ENCODE results near the gene ZNF30.
"Not testable (repeated sequence)": the region's sequence is repeated elsewhere in the genome, so short reads cannot be mapped to it uniquely, and the experiment has no call there.

ZNF30 gene

GRCh38 chr19:34910770-34911169 is 15.9 kb upstream of the ZNF30 start:
- DNase-seq (ENCODE audit: low spot score), result no peak
- TF ChIP-seq CTCF (IDR thresholded peaks at IDR 0.05; ENCODE audit: extremely low read depth, missing control alignments), result no peak

GRCh38 chr19:34917144-34917543 is 9.6 kb upstream of the ZNF30 start:
- DNase-seq (ENCODE audit: low spot score), result not testable (repeated sequence)

DNA sequence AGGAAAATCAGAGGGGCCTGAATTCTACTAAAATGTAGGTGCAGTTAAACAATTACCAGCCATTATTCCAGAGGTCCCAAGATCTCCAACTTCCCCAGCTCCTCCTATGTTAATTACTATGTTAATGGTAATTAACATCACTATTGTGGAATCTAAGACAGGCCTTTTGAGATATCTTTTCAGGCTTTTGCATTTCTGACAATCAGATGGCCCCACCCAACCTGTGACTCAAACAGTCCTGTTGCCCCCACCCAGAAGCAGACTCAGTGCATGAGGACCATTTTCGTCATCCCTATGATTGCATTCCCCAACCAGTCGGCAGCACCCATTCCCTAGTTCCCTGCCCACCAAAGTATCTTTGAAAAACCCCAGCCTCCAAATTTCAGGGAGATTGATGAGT is 8.5 kb upstream of the ZNF30 start:
- TF ChIP-seq CTCF (IDR thresholded peaks at IDR 0.05; ENCODE audit: extremely low read depth, missing control alignments), result no peak
- no peak for DNase-seq (ENCODE audit: low spot score)

- DNase-seq (ENCODE audit: low spot score), result not testable (repeated sequence)
Measured at GRCh38 chr19:34920090-34920786, 6.5 kb upstream of the ZNF30 start.

DNA sequence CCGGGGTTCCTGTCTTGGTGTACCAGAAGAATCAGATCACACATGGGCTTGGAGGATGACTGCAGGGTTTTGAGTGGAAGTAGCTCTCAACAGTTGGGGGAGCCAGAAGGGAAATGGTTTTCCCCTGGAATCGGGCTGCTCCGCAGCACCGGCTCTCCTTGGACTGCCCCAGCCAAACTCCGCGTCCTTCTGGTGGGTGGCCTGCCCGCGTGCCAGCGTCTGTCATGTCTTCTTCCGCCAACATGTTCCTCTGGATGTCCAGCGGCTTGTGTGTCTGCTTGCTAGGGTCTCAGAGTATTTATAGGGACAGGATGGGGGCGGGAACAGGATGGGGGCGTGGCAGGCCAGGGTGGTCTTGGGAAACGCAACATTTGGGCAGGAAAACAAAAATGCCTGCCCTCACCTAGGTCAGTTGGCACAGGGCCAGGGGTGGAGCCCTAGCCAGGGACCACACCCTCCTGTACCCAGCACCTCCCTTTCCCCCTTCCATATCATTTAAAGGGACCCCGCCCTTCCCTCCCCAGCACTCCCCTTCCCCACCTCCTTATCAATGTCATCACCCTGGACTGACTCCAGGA is 1.3 kb upstream of the ZNF30 start:
- no peak for TF ChIP-seq CTCF (IDR thresholded peaks at IDR 0.05; ENCODE audit: extremely low read depth, missing control alignments)
- no peak for DNase-seq (ENCODE audit: low spot score)

DNA sequence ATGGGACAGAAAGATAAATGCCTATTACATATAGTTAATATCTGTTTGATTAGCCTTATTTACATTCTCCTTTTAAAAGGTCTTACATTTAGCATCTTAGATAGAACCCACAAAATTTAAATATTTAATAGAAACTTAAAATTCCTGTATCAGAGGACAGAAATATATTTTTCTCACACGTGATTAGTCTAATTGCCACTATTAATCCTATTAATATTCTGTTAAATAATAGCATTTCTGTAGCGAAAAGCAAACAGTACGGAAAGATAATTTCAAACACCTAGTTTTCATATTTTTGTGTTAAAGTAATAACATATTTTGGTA is 380 bp upstream of the ZNF30 start:
- no peak for DNase-seq (ENCODE audit: low spot score)
- no peak for TF ChIP-seq CTCF (IDR thresholded peaks at IDR 0.05; ENCODE audit: extremely low read depth, missing control alignments)

GRCh38 chr19:34932494-34932893 is 5.8 kb downstream of the ZNF30 start:
- DNase-seq (ENCODE audit: low spot score), result no peak
- no peak for TF ChIP-seq CTCF (IDR thresholded peaks at IDR 0.05; ENCODE audit: extremely low read depth, missing control alignments)

DNA sequence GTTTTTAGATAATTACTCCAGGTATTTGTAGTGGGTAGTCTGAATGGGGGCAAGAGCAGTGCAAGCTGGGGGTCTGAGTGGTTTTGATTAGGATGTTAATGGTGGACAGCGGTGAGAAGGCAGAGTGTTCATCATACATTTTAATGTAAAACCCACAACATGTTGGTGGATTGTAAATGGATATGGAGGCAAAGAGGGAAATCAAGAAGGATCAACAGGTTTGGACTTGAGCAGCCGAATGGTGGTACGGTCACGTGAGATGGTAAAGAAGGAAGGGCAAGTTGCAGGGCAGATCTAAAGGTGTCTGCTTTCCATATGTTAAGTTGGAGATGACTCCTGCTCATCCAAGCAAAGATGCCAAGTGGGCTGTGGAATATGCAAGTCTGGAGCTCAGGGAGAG is 9.5 kb downstream of the ZNF30 start:
- no peak for DNase-seq (ENCODE audit: low spot score)
- TF ChIP-seq CTCF (IDR thresholded peaks at IDR 0.05; ENCODE audit: extremely low read depth, missing control alignments), result no peak
